DMS 273 (cell line): ENCODE measurements around the gene KCTD17.

ENCODE experiments used
- DNase-seq: peaks from one replicate; lab custom pipeline; 2025; ENCODE audit not compliant: unreplicated experiment; lab: John Stamatoyannopoulos, UW

The KCTD17 gene

GRCh38 chr22:37100589-37101127, 49.1 kb downstream of the KCTD17 start:
- DNase-seq: no peak

GRCh38 chr22:37101311-37102066, 49.9 kb downstream of the KCTD17 start:
- DNase-seq: no peak

GRCh38 chr22:37103151-37103550, 51.6 kb downstream of the KCTD17 start:
- DNase-seq: no peak

DNA sequence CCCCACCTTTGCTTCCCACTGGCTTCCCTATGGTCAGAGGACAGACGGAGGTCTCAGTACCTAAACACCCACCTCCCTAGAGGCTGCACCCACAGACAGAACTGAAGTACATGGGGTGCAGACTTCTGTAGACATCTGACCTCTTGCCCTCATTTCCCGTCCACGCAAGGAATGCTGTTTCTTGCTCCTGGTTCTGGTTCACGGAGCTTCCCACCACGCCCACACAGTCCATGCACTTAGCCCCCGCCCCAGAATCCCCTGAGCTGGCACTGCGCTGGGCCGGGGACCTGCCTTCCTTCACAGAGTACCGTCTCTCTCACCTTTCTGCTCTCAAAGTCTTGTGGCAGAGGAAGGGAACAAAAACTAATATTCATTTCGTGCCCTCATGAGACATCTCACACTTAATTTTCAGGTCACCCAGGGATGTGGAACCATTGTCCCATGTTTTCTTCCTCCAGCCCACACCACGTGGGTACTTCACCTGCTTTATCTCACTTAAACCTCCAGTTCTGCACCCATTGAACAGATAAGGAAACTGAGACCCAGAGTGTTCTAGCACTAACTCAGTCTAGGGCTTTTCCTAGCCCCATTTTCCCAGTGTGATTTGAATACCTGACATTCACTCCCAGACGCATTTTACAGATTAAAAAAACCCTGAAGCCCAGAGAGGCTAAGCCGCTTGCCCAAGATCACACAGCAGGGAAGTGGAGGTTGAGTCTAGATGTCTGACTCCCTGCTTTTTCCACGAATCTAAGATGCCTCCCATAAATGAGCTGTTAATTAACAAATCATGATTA, 52.3 kb downstream of the KCTD17 start:
- DNase-seq: no peak

DNA sequence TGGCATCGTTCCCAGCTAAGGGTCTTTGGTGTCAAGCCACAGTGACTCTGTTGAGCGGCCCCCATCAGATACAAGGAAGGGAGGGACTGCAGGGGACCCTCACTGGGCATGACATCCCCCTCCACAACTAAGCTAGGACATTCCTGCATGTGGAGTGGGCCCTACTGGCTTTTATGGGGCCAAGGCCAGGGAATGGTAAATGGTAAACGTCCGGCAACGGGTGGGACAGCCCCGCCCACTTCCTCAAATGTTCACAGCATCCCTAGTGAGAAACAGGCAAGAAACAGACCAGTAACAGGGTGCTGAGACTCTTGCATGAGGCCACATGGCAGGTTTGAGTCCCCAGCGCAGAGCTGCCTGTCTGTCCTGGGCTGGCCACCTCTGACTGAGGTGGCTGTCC, 53.6 kb downstream of the KCTD17 start:
- no peak for DNase-seq

- DNase-seq: no peak
Observed at GRCh38 chr22:37105990-37106389, 54.4 kb downstream of the KCTD17 start.

- DNase-seq: no peak
Observed at GRCh38 chr22:37107816-37108621, 56.5 kb downstream of the KCTD17 start.

DNA sequence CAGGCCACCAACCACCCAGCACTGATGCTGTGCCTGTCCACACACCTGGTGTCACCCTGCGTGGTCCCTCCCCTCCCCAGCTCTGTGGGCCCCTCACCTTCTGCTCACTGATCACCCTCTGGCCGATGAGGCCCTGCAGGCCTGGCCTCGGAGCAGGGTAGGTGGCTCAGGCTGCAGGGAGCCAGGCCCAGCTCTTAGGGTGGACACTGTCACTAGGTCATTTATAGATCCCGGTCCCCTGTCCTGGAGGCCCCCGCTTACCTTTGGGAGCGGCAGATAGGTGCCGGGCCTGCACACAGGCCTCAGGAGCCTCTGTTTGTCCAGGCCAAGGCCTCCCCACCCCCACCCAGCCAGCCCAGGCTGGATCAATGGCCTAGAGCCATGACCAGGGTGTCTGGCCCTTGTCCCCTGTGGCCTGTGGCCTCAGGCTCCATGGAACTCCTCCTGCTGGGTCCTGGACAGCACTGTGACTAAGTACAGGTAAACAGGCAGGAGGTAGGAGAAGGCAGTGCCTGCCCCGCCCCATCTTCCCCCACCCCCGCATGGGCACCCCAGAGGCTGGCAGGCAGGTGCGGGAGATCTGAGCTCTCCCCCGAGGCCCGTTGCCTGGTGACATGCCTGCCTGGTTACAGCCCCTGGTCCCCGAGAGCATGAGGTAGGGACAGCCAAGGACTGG, 57.8 kb downstream of the KCTD17 start, which contains the start of gene TMPRSS6:
Gene TMPRSS6 (minus strand): TSS at position 472 of the 676 bp plus-strand sequence. CDS start 6,296 bp downstream, outside the sequence.
- no peak for DNase-seq

GRCh38 chr22:37111156-37111717, 59.7 kb downstream of the KCTD17 start:
- no peak for DNase-seq

DNA sequence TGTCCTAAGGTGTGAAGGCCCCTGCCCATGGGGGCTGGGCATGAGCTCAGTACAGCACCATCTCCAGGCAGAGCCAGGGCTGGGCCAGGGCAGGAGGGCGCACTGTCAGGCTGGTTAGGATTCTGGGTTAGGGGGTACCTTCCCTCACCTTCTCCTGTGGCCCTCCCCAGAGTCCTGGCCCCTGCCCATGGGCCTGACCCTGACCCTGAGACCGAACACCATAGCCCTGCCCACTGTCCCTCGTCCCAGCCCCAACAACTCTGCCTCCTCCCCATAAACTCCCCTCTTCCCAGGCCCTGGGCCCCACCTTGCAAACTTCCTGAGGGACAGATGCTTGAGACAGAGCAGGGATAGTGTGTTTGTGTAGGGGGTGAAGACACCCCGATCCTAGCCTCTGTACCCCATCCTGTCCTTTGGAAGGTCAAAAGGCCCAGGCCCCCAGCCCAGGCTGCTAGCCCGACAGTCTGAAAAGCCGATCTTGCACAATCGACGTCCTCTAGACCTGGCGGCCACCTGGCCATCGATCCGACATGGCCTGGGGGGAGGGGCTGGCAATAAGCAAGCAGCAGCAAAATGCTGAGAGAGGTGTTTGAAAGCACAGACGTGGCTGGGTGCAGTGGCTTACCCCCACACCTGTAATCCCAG, 60.7 kb downstream of the KCTD17 start:
- DNase-seq: no peak
